NCI-H1930 (cell line): ENCODE results near the gene IQCK.

Source experiments
- DNase-seq, 2 experiments: peaks; one replicate each; lab custom pipeline; 2025; lab: John Stamatoyannopoulos, UW

Gene IQCK

GRCh38 chr16:19804538-19805323 lies 86.7 kb downstream of the IQCK start:
- DNase-seq: no peak

DNA sequence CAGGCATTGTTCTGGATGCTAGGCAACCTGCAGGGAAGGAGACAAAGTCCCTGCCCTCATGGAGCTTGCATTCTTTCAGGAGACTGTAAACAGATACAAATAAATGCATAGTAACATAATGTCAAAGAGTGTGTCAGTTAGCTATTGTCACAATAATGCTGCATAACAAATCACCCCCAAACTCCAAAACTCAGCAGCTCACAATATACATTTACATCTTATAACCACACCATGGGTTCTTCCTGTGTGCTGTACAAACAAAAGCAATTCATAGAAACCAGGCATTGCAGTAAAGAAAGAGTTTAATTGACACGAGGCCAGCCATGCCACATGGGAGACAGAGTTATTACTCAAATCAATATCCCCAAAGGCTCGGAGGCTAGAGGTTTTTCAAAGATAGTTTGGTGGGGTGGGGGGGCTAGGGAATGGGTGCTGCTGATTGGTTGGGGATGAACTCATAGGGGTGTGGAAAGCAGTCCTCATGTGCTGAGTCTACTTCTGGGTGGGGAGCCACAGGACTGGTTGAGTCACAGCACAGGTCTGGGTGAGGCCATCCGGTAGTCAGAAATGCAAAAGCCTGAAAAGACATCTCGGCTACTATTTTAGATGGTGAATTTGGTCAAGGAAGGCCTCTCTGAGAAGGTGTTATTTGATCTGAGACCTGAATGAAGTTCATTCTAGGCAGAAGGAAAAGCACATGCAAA lies 87.5 kb downstream of the IQCK start:
- no peak for DNase-seq

- DNase-seq: no peak
Measured at GRCh38 chr16:19808061-19808641, 90.1 kb downstream of the IQCK start.

DNA sequence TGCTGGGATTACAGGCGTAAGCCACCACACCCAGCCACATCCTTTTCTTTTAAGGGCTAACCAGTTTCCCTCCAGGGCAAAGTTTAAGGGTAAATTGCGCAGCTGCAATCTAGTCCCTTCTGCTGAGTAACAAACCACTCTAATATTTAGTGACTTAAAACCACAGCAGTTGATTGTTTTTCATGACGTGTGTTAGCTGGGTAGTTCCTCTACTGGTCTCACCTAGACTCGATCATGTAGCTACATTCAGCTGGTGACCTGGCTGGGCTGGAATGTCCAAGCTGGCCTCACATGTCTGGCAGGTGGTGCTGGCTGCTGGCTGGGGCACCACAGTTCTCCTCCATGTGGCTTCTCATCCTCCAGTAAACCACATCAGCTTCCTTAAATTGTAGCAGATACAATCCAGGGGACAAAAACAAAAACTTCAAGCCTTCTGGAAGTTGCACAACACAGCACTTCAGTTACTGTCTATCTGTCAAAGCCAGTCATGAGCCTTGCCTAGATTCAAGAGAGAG lies 91.1 kb downstream of the IQCK start:
- DNase-seq: no peak

DNA sequence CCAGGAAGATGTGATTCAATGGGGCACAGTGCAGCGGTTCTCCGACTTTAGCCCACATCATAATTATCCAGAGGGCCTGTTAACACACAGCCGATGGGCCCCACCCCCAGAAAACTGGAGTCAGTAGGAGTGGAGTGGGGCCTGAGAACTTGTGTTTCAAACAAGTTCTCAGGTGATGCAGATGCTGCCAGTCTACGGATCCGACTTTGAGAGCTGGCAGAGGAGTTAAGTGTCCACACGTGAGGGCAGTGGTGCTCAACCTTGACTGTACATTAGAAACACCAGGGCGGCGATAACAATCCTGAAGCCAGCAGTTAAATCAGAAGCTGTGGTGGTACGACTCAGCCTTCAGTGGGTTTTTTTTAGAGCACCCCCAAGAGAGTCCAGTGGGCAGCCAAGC lies 91.6 kb downstream of the IQCK start:
- no peak for DNase-seq

GRCh38 chr16:19810817-19811731 lies 93.0 kb downstream of the IQCK start:
- DNase-seq: no peak

GRCh38 chr16:19812986-19813385 lies 94.9 kb downstream of the IQCK start:
- DNase-seq: no peak

- no peak for DNase-seq
Measured at GRCh38 chr16:19815418-19815817, 97.3 kb downstream of the IQCK start.

- no peak for DNase-seq
Measured at GRCh38 chr16:19817122-19817521, 99.1 kb downstream of the IQCK start.

DNA sequence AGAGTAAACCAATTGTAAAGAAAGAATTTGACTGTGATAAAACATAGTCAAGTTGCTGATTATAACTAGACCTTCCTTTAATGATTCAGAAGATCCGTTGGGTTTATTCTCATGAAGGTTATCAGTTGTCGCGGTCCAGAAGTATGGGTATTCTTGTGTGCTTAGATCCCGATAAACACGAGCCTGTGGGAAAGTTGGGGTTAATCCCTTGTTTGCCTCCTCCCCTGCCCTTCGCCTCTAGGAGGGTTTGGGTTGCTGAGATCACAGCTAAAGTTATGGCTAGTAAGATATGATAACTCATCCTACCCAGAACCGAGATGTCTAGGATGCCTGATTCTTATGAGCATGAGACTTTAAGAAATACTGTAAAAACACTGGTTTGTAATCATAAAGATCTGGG lies 99.8 kb downstream of the IQCK start:
- no peak for DNase-seq

DNA sequence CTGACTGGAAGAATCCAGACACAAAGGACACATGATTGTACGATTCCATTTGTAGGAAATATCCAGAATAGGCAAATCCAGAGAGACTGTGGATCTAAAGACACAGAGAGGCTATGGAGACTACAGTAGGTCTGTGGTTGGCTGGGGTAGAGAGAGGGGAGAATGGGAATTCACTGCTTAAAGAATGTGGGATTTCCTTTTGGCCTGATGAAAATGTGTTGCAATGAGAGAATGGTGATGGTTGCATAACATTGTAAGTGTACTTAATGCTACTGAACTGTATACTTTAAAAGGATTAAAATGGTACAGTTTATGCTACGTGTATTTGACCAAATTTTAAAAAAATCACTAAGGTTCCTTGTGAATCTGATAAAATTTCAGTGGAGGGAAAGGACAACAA lies 104.5 kb downstream of the IQCK start:
- DNase-seq: no peak

GRCh38 chr16:19823322-19823721 lies 105.3 kb downstream of the IQCK start:
- no peak for DNase-seq

DNA sequence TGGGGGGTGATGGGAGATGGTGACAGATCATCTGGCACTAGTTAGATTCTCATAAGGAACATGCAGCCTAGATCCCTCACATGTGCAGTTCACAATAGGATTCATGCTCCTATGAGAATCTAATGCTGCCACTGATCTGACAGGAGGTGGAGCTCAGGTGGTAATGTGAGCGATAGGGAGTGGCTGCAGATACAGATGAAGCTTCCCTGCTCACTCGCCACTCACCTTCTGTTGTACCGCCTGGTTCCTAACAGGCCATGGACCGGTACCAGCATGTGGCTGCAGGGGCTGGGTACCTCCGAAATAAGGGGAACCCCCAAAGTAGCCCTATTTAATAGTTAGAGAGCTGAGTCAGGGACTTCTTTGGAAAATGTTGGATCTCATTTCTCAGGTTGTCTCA lies 106.1 kb downstream of the IQCK start:
- DNase-seq: no peak

DNA sequence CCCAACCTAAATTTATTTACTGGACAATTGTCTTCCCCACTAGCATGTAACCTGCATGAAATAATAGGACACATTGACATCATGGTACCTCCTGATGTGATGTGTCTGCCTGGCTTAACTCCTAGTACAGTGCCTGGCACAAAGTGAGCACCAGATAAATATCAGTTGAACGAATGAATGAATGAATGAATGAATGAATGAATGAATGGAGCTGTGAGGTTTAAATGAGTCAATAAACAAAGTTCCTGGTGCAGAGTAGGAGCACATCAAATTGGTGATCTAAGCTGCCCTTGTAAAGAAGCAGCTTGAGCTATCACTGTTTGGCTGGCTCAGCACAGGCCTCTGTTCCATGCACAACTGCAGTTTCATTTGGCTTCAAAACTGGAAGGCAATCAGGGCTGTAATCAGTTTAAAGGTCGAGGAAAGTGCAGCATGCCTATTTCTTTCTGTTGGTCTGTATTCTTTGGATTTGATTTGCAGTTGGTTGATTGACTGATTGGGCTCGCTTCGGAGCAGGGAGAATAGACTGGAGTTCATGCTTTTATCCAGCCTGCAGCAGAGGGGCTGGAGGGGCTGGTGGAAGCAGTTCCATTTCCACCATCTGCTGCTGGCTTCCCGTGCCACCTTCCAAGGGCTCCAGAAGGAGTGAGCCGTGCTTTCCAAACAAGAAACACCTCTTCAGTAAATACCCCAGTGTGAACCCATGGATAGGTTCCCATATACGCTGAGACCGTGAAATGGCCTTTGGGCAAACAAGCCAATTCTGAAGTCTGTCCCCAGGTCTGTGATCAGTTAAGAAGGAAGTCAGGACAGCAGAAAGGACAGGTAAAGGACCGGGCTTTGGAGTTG lies 112.0 kb downstream of the IQCK start:
- no peak for DNase-seq

- no peak for DNase-seq
Measured at GRCh38 chr16:19830902-19831560, 113.0 kb downstream of the IQCK start.

DNA sequence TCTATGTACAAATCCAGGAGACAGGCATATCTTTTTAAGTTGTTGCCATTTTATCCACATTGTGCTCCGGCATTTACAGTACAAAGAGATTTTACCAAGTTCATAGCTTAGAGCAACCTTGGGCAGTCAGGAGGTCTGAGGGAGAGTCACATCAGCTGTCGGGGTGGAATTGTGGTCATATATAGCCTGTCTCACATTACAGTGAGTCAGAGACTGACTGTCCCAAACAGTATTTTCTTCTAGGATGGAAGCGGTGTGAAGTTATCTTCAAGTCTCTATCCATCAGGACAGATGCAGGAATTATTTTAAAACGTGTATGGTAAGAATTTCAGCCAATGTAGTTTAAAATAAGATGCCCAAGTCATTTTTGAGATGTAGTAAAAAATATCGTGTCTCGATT lies 113.6 kb downstream of the IQCK start:
- no peak for DNase-seq

GRCh38 chr16:19833176-19833575 lies 115.1 kb downstream of the IQCK start:
- no peak for DNase-seq

DNA sequence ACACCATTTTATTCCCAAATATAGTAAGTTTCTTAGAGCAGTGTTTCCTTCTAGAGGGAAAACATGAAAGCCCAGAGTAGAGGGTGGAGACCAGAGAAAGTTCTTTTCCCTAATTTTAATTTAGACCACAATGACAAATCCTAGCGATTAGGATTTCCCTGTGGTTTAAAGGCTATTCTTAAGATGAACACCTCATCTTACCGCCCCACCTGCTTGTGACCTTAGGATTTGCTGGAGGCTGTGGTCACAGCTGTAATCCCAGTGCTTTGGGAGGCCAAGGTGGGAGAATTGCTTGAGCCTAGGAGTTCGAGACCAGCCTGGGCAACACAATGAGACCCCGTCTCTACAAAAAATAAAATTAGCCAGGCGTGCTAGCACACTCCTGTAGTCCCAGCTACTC lies 115.5 kb downstream of the IQCK start:
- no peak for DNase-seq

DNA sequence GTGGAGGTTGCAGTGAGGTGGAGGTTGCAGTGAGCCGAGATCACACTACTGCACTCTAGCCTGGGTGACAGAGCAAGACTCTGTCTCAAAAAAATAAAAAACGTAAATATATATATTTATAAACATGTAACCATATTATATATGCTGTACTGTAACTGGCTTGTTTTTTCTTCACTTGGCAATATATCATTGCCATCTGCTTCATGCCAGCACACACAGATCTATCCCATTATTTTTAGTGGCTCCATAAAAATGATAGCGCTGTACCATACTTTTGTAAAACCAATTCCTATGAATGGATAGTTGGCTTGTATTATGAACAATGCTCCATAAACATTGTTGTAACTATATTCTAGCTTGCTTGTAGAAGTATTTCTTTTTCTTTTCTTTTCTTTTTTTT lies 117.1 kb downstream of the IQCK start:
- DNase-seq: no peak

- DNase-seq: no peak
Measured at GRCh38 chr16:19835968-19836421, 117.9 kb downstream of the IQCK start.
